Lower leg skin (tissue), 4 donors: ENCODE measurements around the gene HOMER3. TPM values are rescaled to one million over a fixed set of nuclear protein-coding genes. Genes with fewer than 3 reads are reported as not detected.
"Not testable (repeated sequence)": the region's sequence is repeated elsewhere in the genome, so short reads cannot be mapped to it uniquely, and the experiment has no call there.

Experiments
- DNase-seq, 2 donors: peaks; one replicate each; pipeline ENCODE4 v3.0.0-alpha.2; 2019; ENCODE audit warnings: low spot score in 2 of 2
- H3K4me3 ChIP-seq: fragments of 200-600 bp; sonication (generic); 2 replicates; pipeline ENCODE4 v1.5.1; 2017; ENCODE audit warnings: mild to moderate bottlenecking, low read depth; ENCODE audit not compliant: poor library complexity, severe bottlenecking
- CTCF ChIP-seq, 3 donors: fragments of 450-650 bp; IDR thresholded peaks; one replicate each; pipeline ENCODE4 v1.5.1; 2016; ENCODE audit warnings: antibody characterized with exemption in 3 of 3, mild to moderate bottlenecking in 3 of 3, moderate library complexity in 2 of 3
- POLR2A ChIP-seq, 2 donors: fragments of 450-650 bp; IDR thresholded peaks; one replicate each; pipeline ENCODE4 v1.6.1; 2016 to 2017; ENCODE audit warnings: antibody characterized with exemption in 2 of 2, mild to moderate bottlenecking in 1 of 2, moderate library complexity in 1 of 2
- WGBS, 2 donors: methylation state at CpG; one replicate each; pipeline ENCODE4 v1.1.5; 2018; 5-methylcytosine and 5-hydroxymethylcytosine counted together
- intact Hi-C: fragments of 100-400 bp; cut with DNase I; formaldehyde crosslinking; loops from one replicate; pipeline ENCODE4 v1.15.0; 2023; ENCODE audit warnings: low total_unique reads
- total RNA-seq, 4 donors: library from RNA; depleted of rRNA; stranded (reverse); fragments of >200 nt; gene quantifications; one replicate each; pipeline ENCODE4 v1.1.0, GENCODE V29; 2016

The HOMER3 gene
- total RNA-seq, 4 donors from 2014 or later: 32.3 to 49.5 (median 37.2) TPM

GRCh38 chr19:18964121-18964520 lies 23.1 kb upstream of the HOMER3 start:
- H3K4me3 ChIP-seq: no peak overlapping the region
- DNase-seq: no peak
- 89 to 92% methylated on average over 9 of the region's 9 CpGs for WGBS, 2 donors
- no peak for TF ChIP-seq POLR2A (IDR thresholded peaks at IDR 0.05)
- TF ChIP-seq CTCF (IDR thresholded peaks at IDR 0.05): no peak
- intact Hi-C loops: no loop called here

DNA sequence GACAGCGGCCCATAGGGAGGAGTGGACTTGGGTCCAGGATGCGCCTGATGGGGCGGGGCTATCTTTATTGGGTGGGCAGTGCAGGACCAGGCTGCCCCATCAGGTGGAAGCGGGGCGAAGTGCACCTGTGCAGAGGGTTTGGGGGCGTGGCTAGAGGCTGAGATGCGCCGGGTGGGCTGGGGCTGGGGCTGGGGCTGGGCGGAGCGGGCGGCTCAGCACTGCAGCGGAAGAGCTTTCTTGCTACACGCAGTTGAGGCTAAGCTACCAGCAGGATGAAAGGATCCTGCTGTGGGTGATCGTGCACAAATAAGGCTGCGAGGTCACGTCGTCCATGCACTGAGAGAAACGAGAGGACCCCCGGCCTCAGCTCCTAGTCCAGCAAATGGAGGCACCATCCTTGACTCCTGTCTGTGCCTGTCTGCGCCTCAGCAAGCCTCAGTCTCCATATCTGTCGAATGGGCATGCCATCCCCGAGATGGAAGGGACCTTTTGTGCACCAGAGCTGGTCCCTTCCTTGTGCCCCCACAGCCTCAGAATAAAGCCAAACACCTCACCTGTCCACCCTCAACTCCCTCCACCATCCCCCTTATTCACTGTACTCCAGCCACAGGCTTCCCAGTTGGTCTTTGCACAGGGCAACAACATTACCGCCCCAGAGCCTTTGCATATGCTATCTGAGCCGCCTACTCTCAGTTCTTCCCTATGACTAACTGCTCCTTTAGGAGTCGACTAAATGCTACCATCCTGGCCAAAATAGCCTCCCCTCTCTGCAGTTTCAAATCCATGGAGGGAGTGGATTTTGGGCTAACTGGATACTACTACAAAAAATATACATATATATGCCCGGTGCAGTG lies 21.0 kb upstream of the HOMER3 start:
- intact Hi-C loops: no loop called here
- no peak for TF ChIP-seq CTCF (IDR thresholded peaks at IDR 0.05)
- no peak for TF ChIP-seq POLR2A (IDR thresholded peaks at IDR 0.05)
- WGBS, 2 donors: 25 to 26% methylated on average over 26 of the region's 26 CpGs
- no peak overlapping the region for H3K4me3 ChIP-seq
- no peak for DNase-seq

- intact Hi-C loops: no loop called here
- no peak overlapping the region for H3K4me3 ChIP-seq
- TF ChIP-seq CTCF (IDR thresholded peaks at IDR 0.05): no peak
- TF ChIP-seq POLR2A (IDR thresholded peaks at IDR 0.05): no peak
- no peak for DNase-seq
- 86 to 91% methylated on average over 4 of the region's 4 CpGs for WGBS, 2 donors
Observed at GRCh38 chr19:18960370-18960769, 19.4 kb upstream of the HOMER3 start.

- intact Hi-C loops: no loop called here
- no peak overlapping the region for H3K4me3 ChIP-seq
- DNase-seq: no peak
- TF ChIP-seq POLR2A (IDR thresholded peaks at IDR 0.05): no peak
- 97 to 99% methylated on average over 2 of the region's 2 CpGs for WGBS, 2 donors
Observed at GRCh38 chr19:18955042-18955441, 14.0 kb upstream of the HOMER3 start.

GRCh38 chr19:18954094-18954493 lies 13.1 kb upstream of the HOMER3 start:
- WGBS, 2 donors: 88 to 91% methylated on average over 3 of the region's 3 CpGs
- H3K4me3 ChIP-seq: no peak overlapping the region
- DNase-seq: no peak
- intact Hi-C loops: no loop called here
- TF ChIP-seq CTCF (IDR thresholded peaks at IDR 0.05) (no peak), POLR2A (IDR thresholded peaks at IDR 0.05) (no peak)

DNA sequence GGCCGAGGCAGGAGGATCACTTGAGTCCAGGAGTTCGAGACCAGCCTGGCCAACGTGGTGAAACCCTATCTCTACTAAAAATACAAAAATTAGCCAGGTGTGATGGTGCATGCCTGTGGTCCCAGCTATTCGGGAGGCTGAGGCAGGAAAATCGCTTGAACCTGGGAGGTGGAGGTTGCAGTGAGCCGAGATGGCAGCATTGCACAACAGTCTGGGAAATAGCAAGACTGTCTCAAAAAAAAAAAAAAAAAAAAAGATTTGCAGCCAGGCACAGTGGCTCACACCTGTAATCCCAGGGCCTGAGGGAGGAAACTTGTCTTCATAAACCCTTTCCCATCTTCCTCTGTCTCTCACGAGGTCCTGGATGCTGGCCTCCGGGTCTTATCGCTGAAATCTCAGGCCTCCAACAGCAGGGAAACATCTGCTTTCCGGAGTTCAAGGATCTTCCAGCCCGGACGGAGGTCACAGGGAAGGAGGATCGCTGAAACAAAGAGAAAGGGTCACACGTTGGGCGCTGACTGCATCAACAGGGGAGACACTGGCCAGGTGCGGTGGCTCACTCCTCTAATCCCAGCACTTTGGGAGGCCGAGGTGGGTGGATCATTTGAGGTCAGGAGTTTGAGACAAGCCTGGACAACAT lies 11.5 kb upstream of the HOMER3 start:
- DNase-seq, H3K4me3 ChIP-seq, intact Hi-C loops: not testable (repeated sequence)
- 50 to 53% methylated on average over 17 of the region's 17 CpGs for WGBS, 2 donors
